ENCODE data around the gene TMEM260.

DNA sequence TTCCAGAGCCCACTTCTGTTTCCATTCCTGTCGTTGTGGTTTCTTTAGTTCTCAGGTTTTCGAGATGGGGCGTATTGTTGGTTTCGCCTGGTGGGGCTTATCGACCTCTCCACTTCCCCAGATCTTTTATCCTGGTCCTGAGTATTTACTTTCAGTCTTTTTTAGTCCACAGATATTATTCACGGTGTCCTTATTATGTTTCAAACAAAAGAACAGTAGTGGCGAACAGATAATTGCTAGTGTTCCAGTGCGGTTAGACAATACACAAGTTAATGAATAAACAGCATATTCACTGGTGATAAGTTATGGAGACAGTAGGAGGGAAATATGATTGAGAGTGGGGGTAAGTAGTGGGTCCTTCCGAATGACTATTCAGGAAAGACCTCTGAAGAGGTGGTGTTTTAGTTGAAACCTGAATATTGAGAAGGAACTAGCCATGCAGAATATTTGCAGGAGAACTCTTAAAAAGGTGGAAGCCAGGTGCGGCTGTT, 668 bp downstream of the TMEM260 start:
- TF ChIP-seq, protein P1, sequence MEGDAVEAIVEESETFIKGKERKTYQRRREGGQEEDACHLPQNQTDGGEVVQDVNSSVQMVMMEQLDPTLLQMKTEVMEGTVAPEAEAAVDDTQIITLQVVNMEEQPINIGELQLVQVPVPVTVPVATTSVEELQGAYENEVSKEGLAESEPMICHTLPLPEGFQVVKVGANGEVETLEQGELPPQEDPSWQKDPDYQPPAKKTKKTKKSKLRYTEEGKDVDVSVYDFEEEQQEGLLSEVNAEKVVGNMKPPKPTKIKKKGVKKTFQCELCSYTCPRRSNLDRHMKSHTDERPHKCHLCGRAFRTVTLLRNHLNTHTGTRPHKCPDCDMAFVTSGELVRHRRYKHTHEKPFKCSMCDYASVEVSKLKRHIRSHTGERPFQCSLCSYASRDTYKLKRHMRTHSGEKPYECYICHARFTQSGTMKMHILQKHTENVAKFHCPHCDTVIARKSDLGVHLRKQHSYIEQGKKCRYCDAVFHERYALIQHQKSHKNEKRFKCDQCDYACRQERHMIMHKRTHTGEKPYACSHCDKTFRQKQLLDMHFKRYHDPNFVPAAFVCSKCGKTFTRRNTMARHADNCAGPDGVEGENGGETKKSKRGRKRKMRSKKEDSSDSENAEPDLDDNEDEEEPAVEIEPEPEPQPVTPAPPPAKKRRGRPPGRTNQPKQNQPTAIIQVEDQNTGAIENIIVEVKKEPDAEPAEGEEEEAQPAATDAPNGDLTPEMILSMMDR (conservative IDR thresholded peaks at IDR 0.05; ENCODE audit: low read depth, low read length), result no peak
- no peak for TF ChIP-seq EZH2 (IDR thresholded peaks at IDR 0.05; ENCODE audit: low read length, unreplicated experiment)
